GM12872 (cell line): ENCODE data around the gene P2RX1.

Source experiments
- CTCF ChIP-seq: IDR thresholded peaks from 3 replicates; pipeline ENCODE4 v1.5.1; 2011; ENCODE audit warnings: low read depth, mild to moderate bottlenecking, low read length, moderate library complexity; ENCODE audit not compliant: insufficient read depth

Gene P2RX1

DNA sequence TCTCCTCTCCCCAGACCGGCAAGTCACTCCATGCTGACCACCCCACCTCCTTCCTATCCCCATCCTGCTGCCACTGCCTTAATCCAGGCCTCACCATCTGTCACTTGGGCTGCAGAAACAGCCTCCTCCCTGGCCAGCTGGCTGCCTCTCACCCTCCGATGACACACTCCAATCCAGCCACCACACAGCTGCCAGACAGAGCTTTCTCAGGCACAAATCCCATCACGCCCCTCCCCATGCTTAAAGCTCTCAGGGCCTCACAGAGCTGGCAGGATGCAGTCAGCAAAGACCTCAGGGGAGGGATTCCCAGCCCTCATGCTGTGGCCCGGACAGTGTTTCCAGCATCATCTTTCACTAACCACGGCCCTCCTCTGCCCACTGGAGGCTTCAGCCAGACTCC is 37.1 kb downstream of the P2RX1 start:
- no peak for TF ChIP-seq CTCF

DNA sequence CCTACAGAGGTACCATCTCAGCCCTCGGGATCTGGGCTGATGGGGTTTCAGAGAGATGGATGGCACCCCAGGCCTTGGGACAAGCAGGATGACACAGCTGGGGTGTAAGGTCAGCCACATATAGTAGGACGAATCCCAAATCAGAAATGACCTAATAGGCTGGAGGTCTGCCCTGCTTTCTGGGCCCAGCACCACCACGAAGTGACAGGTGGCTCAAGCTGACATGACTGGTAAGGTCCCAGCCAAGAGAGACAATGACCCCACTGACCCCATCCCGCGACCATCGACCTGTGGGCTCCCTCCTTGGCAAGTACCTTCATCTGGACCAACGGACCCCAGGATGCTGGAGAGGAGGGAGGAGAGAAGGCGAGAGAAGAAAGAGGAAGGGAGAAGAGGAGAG is 39.0 kb downstream of the P2RX1 start:
- TF ChIP-seq CTCF: no peak

GRCh38 chr17:3875317-3875716 is 40.9 kb downstream of the P2RX1 start:
- TF ChIP-seq CTCF: no peak

DNA sequence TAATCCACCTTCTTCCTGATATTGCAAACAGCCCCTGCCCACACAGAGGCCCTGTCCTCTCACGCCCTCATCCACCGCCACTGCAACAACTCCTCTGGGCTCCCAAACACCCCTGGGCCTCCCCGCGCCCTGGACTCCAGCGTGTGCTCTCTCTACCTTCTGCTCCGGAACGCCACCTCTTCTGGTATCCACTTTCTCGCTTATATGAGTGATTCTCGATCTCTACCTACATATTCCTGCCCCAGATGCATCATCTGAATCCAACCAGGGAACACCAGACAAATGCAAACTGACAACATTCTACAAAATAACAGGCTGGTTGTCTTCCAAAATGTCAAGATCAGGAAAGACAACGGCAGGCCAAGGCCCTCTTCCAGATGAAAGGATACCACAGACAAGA is 42.4 kb downstream of the P2RX1 start:
- TF ChIP-seq CTCF: no peak

GRCh38 chr17:3870871-3871306 is 45.4 kb downstream of the P2RX1 start:
- TF ChIP-seq CTCF: no peak

GRCh38 chr17:3867606-3868005 is 48.7 kb downstream of the P2RX1 start:
- TF ChIP-seq CTCF: no peak

DNA sequence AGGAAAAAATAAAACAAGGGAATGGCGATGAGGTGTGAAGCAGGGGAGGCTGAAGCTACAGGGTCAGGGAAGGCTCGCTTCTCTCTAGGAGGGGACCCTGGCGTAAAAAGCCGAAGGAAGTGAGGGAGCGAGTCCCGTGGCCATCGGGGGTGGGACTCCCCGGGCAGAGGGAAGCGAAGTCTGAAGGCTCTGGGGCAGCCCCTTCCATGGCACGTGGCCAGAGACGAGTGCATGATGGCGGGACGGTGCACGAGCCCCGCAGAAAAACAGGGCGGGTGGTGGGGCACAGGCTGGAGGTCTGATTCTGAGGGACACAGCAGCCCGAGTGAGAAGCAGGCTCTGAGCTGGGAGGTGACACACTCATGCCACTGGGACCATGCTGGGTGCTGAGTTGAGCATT is 49.2 kb downstream of the P2RX1 start:
- TF ChIP-seq CTCF: no peak

DNA sequence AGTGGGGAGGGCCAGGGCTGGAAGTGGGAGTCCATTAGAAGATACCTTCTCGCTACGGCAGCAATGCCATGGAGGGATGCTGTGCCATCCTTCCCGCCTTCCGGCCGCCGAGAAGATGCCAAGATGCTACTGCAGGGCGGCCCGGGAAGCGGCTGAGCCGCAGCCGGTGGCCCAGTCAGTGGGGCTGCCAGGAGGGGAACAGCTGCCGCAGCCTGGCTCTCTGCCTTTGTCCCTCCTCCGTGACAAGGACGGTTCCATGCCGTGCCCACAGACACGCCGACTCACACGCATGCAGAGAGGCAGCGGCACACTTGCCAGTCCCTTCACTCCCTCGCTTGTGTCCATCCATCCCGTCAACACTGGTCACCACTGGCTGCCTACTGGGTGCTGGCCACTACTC is 50.0 kb downstream of the P2RX1 start:
- TF ChIP-seq CTCF: no peak
